H1 (cell line): ENCODE data around the gene NEU2. TPM values are rescaled to one million over a fixed set of nuclear protein-coding genes. Genes with fewer than 3 reads are reported as not detected.

Experiments
- CTCF ChIA-PET: fragments of 300-600 bp; sonication (Branson Sonifier 250); formaldehyde crosslinking; loops from one replicate; lab custom pipeline; 2021; ENCODE audit not compliant: partially characterized antibody; lab: Charles Lee
- POLR2A ChIA-PET: fragments of 300-600 bp; sonication (Branson Sonifier 250); formaldehyde crosslinking; loops from one replicate; lab custom pipeline; 2021; ENCODE audit warnings: inconsistent platforms; ENCODE audit not compliant: partially characterized antibody; lab: Charles Lee
- DNase-seq, 2 experiments: peaks; one replicate each; pipeline versions ENCODE4 v3.0.0 to v3.0.0-alpha.2; 2010 to 2022; ENCODE audit warnings: low spot score in 2 of 2, low read depth in 1 of 2, mixed read lengths in 1 of 2
- FAIRE-seq: peaks from 2 replicates; lab custom pipeline; 2011; peaks lifted over from hg19 to GRCh38; lab: Jason Lieb, UNC
- H2AFZ ChIP-seq: 2 replicates; pipeline ENCODE4 v1.8.1; 2012; ENCODE audit warnings: low read length, inconsistent platforms
- H2AK5ac ChIP-seq: 2 replicates; pipeline ENCODE4 v1.6.1; 2013; ENCODE audit warnings: low read depth, low read length
- H2BK120ac ChIP-seq: replicated peaks from 2 replicates; pipeline ENCODE3; 2013; ENCODE audit warnings: low read depth, low read length, inconsistent platforms
- H2BK12ac ChIP-seq: 2 replicates; pipeline ENCODE4 v1.6.1; 2013; ENCODE audit warnings: low read depth, low read length
- H2BK15ac ChIP-seq: 2 replicates; pipeline ENCODE4 v1.6.1; 2013; ENCODE audit warnings: low read length
- H2BK20ac ChIP-seq: 2 replicates; pipeline ENCODE4 v1.6.1; 2013; ENCODE audit warnings: low read length
- H2BK5ac ChIP-seq: 2 replicates; pipeline ENCODE4 v1.6.1; 2013; ENCODE audit warnings: low read depth, low read length
- H3K14ac ChIP-seq: 2 replicates; pipeline ENCODE4 v1.6.1; 2013; ENCODE audit warnings: inconsistent platforms; ENCODE audit not compliant: insufficient read length
- H3K18ac ChIP-seq: 2 replicates; pipeline ENCODE4 v1.6.1; 2013; ENCODE audit warnings: low read length; ENCODE audit errors: extremely low read depth
- H3K23ac ChIP-seq: 2 replicates; pipeline ENCODE4 v1.6.1; 2013; ENCODE audit warnings: inconsistent platforms; ENCODE audit not compliant: insufficient read length
- H3K23me2 ChIP-seq: 2 replicates; pipeline ENCODE4 v1.6.1; 2013; ENCODE audit warnings: low read depth, low read length
- H3K27ac ChIP-seq: 2 replicates; pipeline ENCODE4 v1.6.1; 2011; ENCODE audit warnings: low read depth, low read length, inconsistent platforms
- H3K27me3 ChIP-seq, 4 experiments: replicated peaks in 1 of 4; 1 replicate in 1 of 4; 2 replicates in 3 of 4; pipeline versions ENCODE4 v1.6.1 to v1.8.1; 2011 to 2013; ENCODE audit warnings: low read length in 3 of 4, mild to moderate bottlenecking in 3 of 4, inconsistent platforms in 2 of 4, mixed read lengths in 2 of 4, moderate library complexity in 1 of 4; ENCODE audit not compliant: control insufficient read depth in 3 of 4, insufficient read depth in 3 of 4; ENCODE audit errors: extremely low read depth in 1 of 4
- H3K36me3 ChIP-seq, 4 experiments: 2 replicates each; pipeline versions ENCODE4 v1.6.1 to v1.8.1; 2011 to 2013; ENCODE audit warnings: mild to moderate bottlenecking in 4 of 4, low read length in 3 of 4, moderate library complexity in 2 of 4, control low read depth in 1 of 4, inconsistent platforms in 1 of 4; ENCODE audit not compliant: insufficient read depth in 4 of 4, control insufficient read depth in 2 of 4
- H3K4ac ChIP-seq: replicated peaks from 2 replicates; pipeline ENCODE3; 2013; ENCODE audit warnings: low read length, low read depth, mixed read lengths, inconsistent platforms; ENCODE audit not compliant: insufficient read length
- H3K4me1 ChIP-seq, 4 experiments: replicated peaks in 1 of 4; 1 replicate in 1 of 4; 2 replicates in 3 of 4; pipeline versions ENCODE4 v1.6.1 to v1.8.1; 2011 to 2013; ENCODE audit warnings: low read length in 3 of 4, inconsistent platforms in 2 of 4, mixed read lengths in 1 of 4; ENCODE audit not compliant: insufficient read depth in 4 of 4, control insufficient read depth in 3 of 4
- H3K4me2 ChIP-seq, 2 experiments: 2 replicates each; pipeline versions ENCODE4 v1.6.1 to v1.8.1; 2011 to 2013; ENCODE audit warnings: low read depth in 2 of 2, low read length in 2 of 2, control low read depth in 1 of 2, inconsistent platforms in 1 of 2, mild to moderate bottlenecking in 1 of 2; ENCODE audit not compliant: insufficient read depth in 1 of 2
- H3K4me3 ChIP-seq, 4 experiments: fragments of 200-600, 300-600 bp in 1 of 4; sonication (generic), shearing (Covaris generic), sonication (Bioruptor Twin) in 1 of 4; 2 replicates each; pipeline versions ENCODE4 v1.5.1 to v1.8.1; 2011 to 2016; ENCODE audit warnings: low read length in 4 of 4, low read depth in 3 of 4, control low read depth in 2 of 4, inconsistent platforms in 2 of 4, mild to moderate bottlenecking in 2 of 4, mixed read lengths in 1 of 4, moderate library complexity in 1 of 4; ENCODE audit not compliant: insufficient read depth in 2 of 4; ENCODE audit errors: extremely low read depth in 1 of 4
- H3K56ac ChIP-seq: replicated peaks from 2 replicates; pipeline ENCODE3; 2013; ENCODE audit warnings: low read depth, mild to moderate bottlenecking, mixed read lengths, low read length, inconsistent platforms; ENCODE audit not compliant: insufficient read length
- H3K79me1 ChIP-seq: 2 replicates; pipeline ENCODE4 v1.6.1; 2013; ENCODE audit warnings: low read depth, low read length, control low read depth
- H3K79me2 ChIP-seq, 2 experiments: 2 replicates each; pipeline versions ENCODE4 v1.6.1 to v1.8.1; 2012 to 2013; ENCODE audit warnings: low read length in 2 of 2, mild to moderate bottlenecking in 2 of 2, inconsistent platforms in 1 of 2; ENCODE audit not compliant: insufficient read depth in 2 of 2, control insufficient read depth in 1 of 2
- H3K9ac ChIP-seq, 4 experiments: replicated peaks in 1 of 4; 1 replicate in 1 of 4; 2 replicates in 3 of 4; pipeline versions ENCODE4 v1.6.1 to v1.8.1; 2011 to 2013; ENCODE audit warnings: low read depth in 3 of 4, low read length in 3 of 4, control low read depth in 2 of 4, mild to moderate bottlenecking in 2 of 4, moderate library complexity in 2 of 4, inconsistent platforms in 1 of 4; ENCODE audit errors: extremely low read depth in 1 of 4
- H3K9me3 ChIP-seq, 2 experiments: 2 replicates each; pipeline versions ENCODE4 v1.6.1 to v1.8.1; 2012 to 2013; ENCODE audit warnings: mild to moderate bottlenecking in 2 of 2, moderate library complexity in 2 of 2, control low read depth in 1 of 2, inconsistent platforms in 1 of 2, low read depth in 1 of 2, low read length in 1 of 2, mixed read lengths in 1 of 2; ENCODE audit not compliant: insufficient read depth in 2 of 2
- H4K20me1 ChIP-seq, 2 experiments: replicated peaks in 1 of 2; 2 replicates each; pipeline versions ENCODE3 to v1.8.1; 2011 to 2013; ENCODE audit warnings: inconsistent platforms in 2 of 2, low read length in 2 of 2, mild to moderate bottlenecking in 1 of 2; ENCODE audit not compliant: insufficient read depth in 2 of 2, control insufficient read depth in 1 of 2
- H4K5ac ChIP-seq: 2 replicates; pipeline ENCODE4 v1.6.1; 2013; ENCODE audit warnings: low read length, low read depth, mixed read lengths, inconsistent platforms; ENCODE audit not compliant: insufficient read length
- H4K8ac ChIP-seq: 2 replicates; pipeline ENCODE4 v1.8.0; 2013; ENCODE audit warnings: mild to moderate bottlenecking, moderate library complexity, low read length, inconsistent platforms; ENCODE audit not compliant: insufficient read depth; ENCODE audit errors: extremely low read depth
- H4K91ac ChIP-seq: replicated peaks from 2 replicates; pipeline ENCODE3; 2013; ENCODE audit warnings: low read length, mixed read lengths, inconsistent platforms; ENCODE audit not compliant: insufficient read length
- BACH1 ChIP-seq: IDR thresholded peaks from 2 replicates; pipeline ENCODE4 v1.6.1; 2012; ENCODE audit warnings: low read length, improper control_type of control experiment
- CBX8 ChIP-seq: fragments of 300-800, 300-1000 bp; sonication (generic); IDR thresholded peaks from 2 replicates; pipeline ENCODE4 v1.7.1; 2016; ENCODE audit warnings: low read depth, low read length, borderline replicate concordance
- CHD1 ChIP-seq: IDR thresholded peaks from 2 replicates; pipeline ENCODE4 v1.6.1; 2012; ENCODE audit warnings: low read depth, low read length, improper control_type of control experiment
- JUND ChIP-seq: IDR thresholded peaks from 2 replicates; pipeline ENCODE4 v1.6.1; 2011; ENCODE audit warnings: mild to moderate bottlenecking, improper control_type of control experiment, low read length
- PHF8 ChIP-seq: fragments of 200-600 bp; sonication (generic); conservative IDR thresholded peaks from 2 replicates; pipeline ENCODE4 v1.7.1; 2012; ENCODE audit warnings: low read depth, mild to moderate bottlenecking, inconsistent platforms, low read length, moderate library complexity
- SIX5 ChIP-seq: IDR thresholded peaks from 2 replicates; pipeline ENCODE4 v1.6.1; 2011; ENCODE audit warnings: mild to moderate bottlenecking, low read depth, low read length
- SP1 ChIP-seq: IDR thresholded peaks from 2 replicates; pipeline ENCODE4 v1.6.1; 2011; ENCODE audit warnings: low read depth, low read length
- TCF12 ChIP-seq: IDR thresholded peaks from 2 replicates; pipeline ENCODE4 v1.6.1; 2011; ENCODE audit warnings: low read depth, mild to moderate bottlenecking, low read length
- TEAD4 ChIP-seq: IDR thresholded peaks from 2 replicates; pipeline ENCODE4 v1.6.1; 2012; ENCODE audit warnings: low read depth, low read length, inconsistent platforms, mixed read lengths
- WGBS, 2 experiments: shearing (Covaris generic) in 1 of 2; methylation state at CpG; one replicate each; pipeline versions ENCODE4 v1.1.6 to v1.1.7; 2013 to 2015; ENCODE audit warnings: low lambda C conversion rate in 2 of 2, mixed read lengths in 2 of 2, inconsistent platforms in 1 of 2, low coverage in 1 of 2, missing lambda C conversion rate in 1 of 2; ENCODE audit not compliant: insufficient replicate concordance in 2 of 2, insufficient coverage in 1 of 2, insufficient read length in 1 of 2; ENCODE audit errors: extremely low coverage in 1 of 2, missing lambda C conversion rate in 1 of 2; 5-methylcytosine and 5-hydroxymethylcytosine counted together
- polyA plus RNA-seq, 7 experiments: library from polyadenylated mRNA; depleted of rRNA in 3 of 7; stranded (reverse) in 5 of 7; unstranded in 2 of 7; fragments of >200 nt in 5 of 7; fragments of 200-250 nt in 2 of 7; gene quantifications; 1 replicate in 5 of 7; 2 replicates in 1 of 7; 4 replicates in 1 of 7; pipeline versions ENCODE4 v1.2.1 to v1.2.3, GENCODE V29; 2011 to 2013; ENCODE audit warnings: missing spikeins in 2 of 7, mixed read lengths in 2 of 7
- total RNA-seq: library from RNA; stranded (reverse); fragmentation: NEBNext Ultra II Directional; extraction: Animal tissue kit (Norgen Biotek cat#: 25700); gene quantifications from 2 replicates; pipeline ENCODE4 v1.2.1, GENCODE V29; 2021
- TF ChIP-seq, protein P1 (sequence below): IDR thresholded peaks from 2 replicates; pipeline ENCODE4 v1.6.1; 2012; ENCODE audit warnings: low read length, inconsistent platforms

NEU2 gene
- total and polyA plus RNA-seq, 2 of the 8 experiments (the other 6 are each of a cell fraction or from before 2014, with no cell fraction given), result 0.12 TPM; not detected in 1

DNA sequence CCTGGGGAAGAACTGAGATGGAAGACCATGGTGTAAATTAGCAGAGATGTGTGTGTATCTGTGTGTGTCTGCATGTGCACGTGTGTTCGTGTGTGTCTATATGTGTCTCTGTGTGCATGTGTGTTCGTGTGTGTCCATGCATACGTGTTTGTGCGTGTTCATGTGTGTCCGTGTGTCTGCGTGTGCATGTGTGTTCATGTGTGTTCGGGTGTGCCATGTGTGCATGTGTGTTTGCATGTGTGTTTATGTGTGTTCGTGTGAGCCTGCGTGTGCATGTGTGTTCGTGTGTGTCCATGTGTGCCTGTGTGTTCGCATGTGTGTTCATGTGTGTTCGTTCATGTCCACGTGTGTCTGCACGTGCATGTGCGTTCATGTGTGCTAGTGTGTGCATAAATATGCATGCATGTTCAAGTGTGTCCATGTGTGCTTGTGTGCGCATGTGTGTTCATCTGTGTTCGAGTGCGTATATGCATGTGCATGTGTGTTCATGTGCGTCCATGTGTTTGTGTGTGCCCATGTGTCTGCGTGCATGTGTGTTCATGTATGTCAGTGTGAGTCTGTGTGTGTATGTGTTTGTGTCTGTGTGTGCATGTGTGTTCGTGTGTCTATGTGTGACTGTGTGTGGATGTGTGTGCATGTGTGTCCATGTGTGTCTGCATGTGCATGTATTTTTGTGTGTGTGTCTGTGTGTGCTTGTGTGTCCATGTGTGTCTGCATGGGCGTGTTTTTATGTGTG, 3.1 kb downstream of the NEU2 start:
- Histone ChIP-seq H3K23me2 (peaks cover 8% of the 10 kb centered on the region), H3K79me1 (peaks cover 2% of the 10 kb centered on the region; the same call in 1 of the 2 replicates), H3K4me3 (no peak overlapping the region), H2BK12ac (peak overlapping the region; percentile 78; the same call in 1 of the 2 replicates), H3K4me1 (peaks cover 0 to 6% (median 0%) of the 10 kb centered on the region in 4 experiments; a peak in 1 of 7 replicates), H3K23ac (no peak overlapping the region), H3K56ac (no peak overlapping the region), H3K79me2 (no peaks in the 10 kb centered on the region), H3K4me2 (no peak overlapping the region), H2BK120ac (no peak overlapping the region), H4K91ac (peak overlapping the region; percentile 83), H2AFZ (no peak overlapping the region), H3K4ac (peak overlapping the region; percentile 87), H3K9ac (peak overlapping the region in 1 of 4 experiments; percentile 47; a peak in 2 of 7 replicates), H3K9me3 (peaks cover 0 to 8% of the 10 kb centered on the region in 2 experiments; a peak in 2 of 4 replicates), H2AK5ac (peak overlapping the region; percentile 84; the same call in 1 of the 2 replicates)
- peak; percentile 32 for FAIRE-seq
- POLR2A ChIA-PET, result interaction anchor here (1.3 kb wide), 1 partner anchor 14 kb away, joined by 5 read pairs; no protein-coding TSS in a partner anchor
- no peak for DNase-seq
- TF ChIP-seq CBX8 (no peak), CHD1 (no peak), TCF12 (no peak), PHF8 (no peak), TEAD4 (no peak), BACH1 (no peak), SIX5 (no peak), JUND (no peak), SP1 (no peak)
- TF ChIP-seq, protein P1, sequence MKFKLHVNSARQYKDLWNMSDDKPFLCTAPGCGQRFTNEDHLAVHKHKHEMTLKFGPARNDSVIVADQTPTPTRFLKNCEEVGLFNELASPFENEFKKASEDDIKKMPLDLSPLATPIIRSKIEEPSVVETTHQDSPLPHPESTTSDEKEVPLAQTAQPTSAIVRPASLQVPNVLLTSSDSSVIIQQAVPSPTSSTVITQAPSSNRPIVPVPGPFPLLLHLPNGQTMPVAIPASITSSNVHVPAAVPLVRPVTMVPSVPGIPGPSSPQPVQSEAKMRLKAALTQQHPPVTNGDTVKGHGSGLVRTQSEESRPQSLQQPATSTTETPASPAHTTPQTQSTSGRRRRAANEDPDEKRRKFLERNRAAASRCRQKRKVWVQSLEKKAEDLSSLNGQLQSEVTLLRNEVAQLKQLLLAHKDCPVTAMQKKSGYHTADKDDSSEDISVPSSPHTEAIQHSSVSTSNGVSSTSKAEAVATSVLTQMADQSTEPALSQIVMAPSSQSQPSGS, result no peak
- TF ChIP-seq, all 59 proteins: peak for 0
- Histone ChIP-seq H3K18ac (no peak overlapping the region), H3K36me3 (no peaks in the 10 kb centered on the region), H4K20me1 (peaks cover 0 to 4% of the 10 kb centered on the region in 2 experiments), H2BK15ac (0 out of 2 replicates have a peak overlapping the region, but pooled peaks have one; percentile 24), H3K27ac (no peak overlapping the region), H4K5ac (no peak overlapping the region), H3K27me3 (no peaks in the 10 kb centered on the region), H4K8ac (no peak overlapping the region), H2BK20ac (0 out of 2 replicates have a peak overlapping the region, but pooled peaks have one; percentile 8), H2BK5ac (0 out of 2 replicates have a peak overlapping the region, but pooled peaks have one; percentile 77), H3K14ac (peak overlapping the region; percentile 27)
- 90% methylated on average over 23 of the region's 23 CpGs; no CpG with 5 or more reads in 1 of the 2 experiments for WGBS, 2 experiments
- CTCF ChIA-PET, result interaction anchor here (0.9 to 5.0 kb wide), 4 partner anchors 10 to 28 kb away, joined by 3 to 47 read pairs (median 6); no protein-coding TSS in a partner anchor
